Ramos (cell line): ENCODE data around the gene TMEFF2.

ENCODE experiments used
- in situ Hi-C: fragments of 300-500 bp; cut with MboI; formaldehyde crosslinking; loops from one replicate; pipeline ENCODE4 v1.14.3; 2022; ENCODE audit warnings: low sequenced_read_pairs; ENCODE audit not compliant: unreplicated experiment

Gene TMEFF2

DNA sequence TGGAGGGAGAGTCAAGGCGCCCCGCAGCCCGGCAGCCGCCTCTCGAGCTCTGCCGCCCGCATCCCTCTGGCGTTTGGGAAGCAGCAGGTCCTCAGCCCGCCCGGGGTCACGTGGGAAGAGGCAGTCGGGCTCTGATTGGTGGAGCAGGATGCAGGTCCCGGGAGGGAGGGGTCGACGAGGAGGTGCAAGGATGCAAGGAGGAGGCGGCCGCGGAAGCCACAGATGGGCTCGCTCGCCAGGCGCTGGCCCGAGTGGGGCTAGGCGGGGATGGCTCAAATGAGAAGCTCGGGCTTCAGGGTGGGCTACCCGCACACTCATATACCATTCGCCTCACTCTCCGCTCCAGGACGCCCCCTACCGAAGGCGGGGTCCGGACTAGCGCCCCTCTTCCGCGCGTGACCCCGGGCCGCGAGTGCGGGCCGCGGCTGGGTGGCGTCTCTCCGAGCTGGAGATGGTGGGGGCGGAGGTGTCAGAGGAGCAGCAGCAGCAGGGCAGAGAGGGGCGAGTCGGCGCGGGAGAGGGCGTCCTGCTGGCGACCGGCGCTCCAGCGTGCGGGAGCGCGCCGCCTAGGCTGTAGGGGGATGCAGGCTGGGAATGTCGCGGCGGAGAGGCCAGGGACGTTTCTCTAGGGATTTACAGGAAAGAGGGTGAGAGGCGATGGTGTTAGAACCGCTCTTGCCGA lies at the start of gene TMEFF2:
Gene TMEFF2 (minus strand): TSS at position 68 of the 682 bp plus-strand sequence. CDS start 409 bp downstream, outside the sequence.
- in situ Hi-C loops: no loop called here

- in situ Hi-C loops: no loop called here
These were observed 48.8 kb upstream of the TMEFF2 start for GRCh38 chr2:192243488-192243887.

GRCh38 chr2:192236136-192236535 lies 41.4 kb upstream of the TMEFF2 start:
- in situ Hi-C loops: no loop called here

DNA sequence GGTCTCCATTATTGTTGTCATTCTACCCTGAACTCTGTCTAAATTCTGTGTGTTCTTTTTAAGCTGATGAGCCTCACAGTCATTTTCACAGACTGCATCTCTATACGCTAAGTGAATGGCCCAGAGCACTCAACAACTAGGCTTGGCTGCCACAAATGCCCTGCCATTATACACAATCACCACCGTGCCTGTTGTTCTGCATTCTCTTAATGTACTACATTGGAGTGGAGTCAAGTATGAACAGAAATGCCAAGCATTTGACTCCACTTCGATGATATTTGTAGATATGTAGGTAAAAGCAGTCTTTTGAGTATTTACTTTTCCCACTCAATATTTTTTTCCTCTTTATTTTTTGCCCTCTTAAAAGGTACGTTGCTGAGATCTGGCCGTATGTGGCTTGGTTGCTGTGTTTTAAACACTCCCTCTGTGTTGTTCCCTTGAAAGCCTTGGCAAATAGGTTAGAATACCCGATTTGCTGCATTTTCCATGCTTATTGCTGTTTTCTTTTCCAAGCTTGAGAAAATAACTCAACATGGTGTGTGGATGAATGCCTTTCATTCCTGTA lies 36.2 kb upstream of the TMEFF2 start:
- in situ Hi-C loops: no loop called here

DNA sequence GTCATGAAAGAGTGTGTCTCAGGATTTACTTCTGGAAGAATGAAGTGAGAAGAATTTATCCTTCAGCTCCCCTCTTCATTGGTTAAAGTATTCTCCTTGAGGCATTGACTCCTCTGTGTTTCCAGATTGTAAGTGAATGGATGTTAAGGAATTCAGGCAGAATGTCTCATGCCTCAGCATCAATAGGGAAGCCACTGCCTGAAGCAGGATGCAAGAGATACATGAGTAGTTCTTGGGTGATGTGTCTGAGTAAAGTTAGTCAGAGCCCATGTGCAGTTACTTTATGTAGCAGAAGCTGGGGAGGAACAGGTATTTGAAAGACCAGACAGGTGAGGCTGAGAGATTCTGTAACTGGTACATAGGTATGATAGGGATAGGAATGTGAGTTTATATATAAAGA lies 34.0 kb upstream of the TMEFF2 start:
- in situ Hi-C loops: no loop called here

- in situ Hi-C loops: no loop called here
These were observed 24.2 kb upstream of the TMEFF2 start for GRCh38 chr2:192218970-192219369.

DNA sequence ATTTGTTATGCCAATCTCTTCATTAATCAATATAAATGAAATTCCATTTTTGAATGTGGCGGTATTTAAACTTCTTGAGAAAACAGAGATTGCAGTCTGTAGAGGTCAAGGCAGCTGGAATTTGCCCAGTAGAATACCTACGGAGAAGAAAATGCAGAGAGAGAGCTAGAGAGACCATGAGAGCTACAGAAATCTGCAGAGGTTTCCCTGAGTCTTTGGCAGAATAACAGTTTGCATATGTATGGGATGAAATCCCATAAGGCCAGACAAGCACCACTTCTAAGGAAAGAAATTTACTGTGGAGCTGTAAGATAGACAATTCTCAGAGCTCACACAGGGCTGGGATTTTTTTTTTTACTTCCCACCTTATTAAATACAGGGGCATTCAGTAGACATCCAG lies 23.6 kb upstream of the TMEFF2 start:
- in situ Hi-C loops: no loop called here

DNA sequence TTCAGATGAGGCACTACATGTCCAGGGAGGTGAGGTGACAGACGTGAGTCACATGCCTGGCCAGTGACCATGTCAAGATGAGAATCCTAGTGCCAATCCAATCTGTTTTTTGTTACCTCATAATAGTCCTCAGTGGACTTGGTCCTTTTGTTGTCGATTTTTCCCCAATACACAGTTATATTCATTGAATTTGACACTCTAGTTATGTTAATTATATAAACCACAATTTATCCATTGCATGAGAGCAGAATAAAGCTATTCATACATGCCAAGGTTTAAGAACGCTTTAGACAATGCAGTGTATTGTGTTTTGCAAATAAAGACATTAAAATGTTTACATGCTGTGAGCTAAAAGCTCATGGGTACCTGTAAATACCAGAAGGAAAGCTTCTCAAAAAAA lies 21.6 kb upstream of the TMEFF2 start:
- in situ Hi-C loops: no loop called here

DNA sequence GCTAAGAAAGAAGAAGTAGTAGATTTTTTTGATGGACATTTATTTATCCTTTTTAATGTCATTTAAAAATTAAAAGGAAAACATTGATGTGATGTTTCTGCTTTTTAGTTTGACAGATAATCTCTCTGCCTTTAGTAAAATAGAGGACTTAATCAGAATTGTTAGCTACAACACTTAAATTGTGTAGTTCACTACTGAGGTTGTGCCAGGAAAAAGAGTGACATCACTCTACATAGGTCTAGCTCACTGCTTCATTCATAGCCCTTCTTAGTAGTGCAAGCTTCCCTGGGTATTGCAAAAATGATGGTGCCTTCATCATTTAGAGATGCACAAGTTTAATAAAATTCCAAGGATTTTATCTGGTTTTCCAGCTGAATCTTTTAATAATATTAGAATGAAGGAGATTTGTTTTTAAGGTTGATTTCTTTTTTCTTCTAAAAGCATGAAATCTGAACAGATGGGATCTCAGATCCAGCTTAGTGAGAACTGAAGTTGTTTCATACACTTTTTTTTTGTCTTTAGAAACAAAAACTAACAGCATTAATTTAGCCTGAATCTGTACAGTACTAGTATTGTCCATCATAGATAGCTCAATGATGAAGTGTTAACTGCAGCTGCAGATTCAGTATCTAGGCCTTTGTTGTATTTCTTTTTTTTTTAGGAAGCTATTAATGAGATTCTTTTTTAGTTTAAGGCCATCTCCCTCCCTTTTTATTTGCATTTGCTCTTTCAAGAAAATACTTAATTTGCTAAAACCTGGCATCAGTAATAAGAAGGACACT lies 20.6 kb upstream of the TMEFF2 start:
- in situ Hi-C loops: no loop called here

GRCh38 chr2:192208848-192209247 lies 14.1 kb upstream of the TMEFF2 start:
- in situ Hi-C loops: no loop called here

- in situ Hi-C loops: no loop called here
These were observed 11.7 kb upstream of the TMEFF2 start for GRCh38 chr2:192206399-192206798.

- in situ Hi-C loops: no loop called here
These were observed 9.1 kb upstream of the TMEFF2 start for GRCh38 chr2:192203876-192204275.

DNA sequence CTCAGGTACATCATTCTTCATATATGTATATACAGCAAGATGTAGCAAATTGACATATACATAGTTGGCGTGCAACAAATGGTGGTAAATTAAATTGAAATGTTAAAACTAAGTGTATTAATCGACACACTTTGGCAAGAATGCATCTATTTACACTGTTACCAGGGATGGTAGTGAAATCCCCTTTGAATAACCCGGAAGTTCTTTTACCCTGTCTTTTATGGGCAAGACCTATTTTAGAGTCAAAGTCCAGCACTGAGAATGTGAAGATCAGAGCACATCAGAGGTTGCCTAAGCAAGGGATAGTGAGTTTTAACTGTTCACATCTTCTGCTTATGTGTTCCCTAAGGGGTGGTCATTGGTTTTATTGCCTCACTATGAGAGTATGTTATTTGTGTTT lies 7.6 kb upstream of the TMEFF2 start:
- in situ Hi-C loops: no loop called here

DNA sequence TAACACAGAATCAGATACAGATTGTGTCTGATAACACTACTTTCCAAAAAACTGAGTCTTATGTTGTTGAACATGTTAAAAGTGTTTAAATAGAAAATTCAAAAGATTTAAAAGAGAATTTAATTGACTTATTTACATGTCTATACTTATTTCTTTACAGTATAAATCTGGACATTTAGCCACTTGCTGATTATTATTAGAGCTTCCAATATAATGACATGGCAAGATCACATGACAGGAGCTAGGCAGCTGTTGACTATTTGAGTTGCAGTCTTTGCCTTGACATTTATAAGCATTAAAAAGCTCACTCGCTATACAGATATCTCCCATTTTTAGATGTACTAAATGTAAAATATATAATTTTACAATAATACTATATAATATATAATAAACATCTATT lies 6.4 kb upstream of the TMEFF2 start:
- in situ Hi-C loops: no loop called here

GRCh38 chr2:192197357-192197756 lies 2.6 kb upstream of the TMEFF2 start:
- in situ Hi-C loops: no loop called here

GRCh38 chr2:192196421-192197194 lies 1.9 kb upstream of the TMEFF2 start:
- in situ Hi-C loops: no loop called here

- in situ Hi-C loops: no loop called here
These were observed 1.1 kb upstream of the TMEFF2 start for GRCh38 chr2:192195548-192196418.

DNA sequence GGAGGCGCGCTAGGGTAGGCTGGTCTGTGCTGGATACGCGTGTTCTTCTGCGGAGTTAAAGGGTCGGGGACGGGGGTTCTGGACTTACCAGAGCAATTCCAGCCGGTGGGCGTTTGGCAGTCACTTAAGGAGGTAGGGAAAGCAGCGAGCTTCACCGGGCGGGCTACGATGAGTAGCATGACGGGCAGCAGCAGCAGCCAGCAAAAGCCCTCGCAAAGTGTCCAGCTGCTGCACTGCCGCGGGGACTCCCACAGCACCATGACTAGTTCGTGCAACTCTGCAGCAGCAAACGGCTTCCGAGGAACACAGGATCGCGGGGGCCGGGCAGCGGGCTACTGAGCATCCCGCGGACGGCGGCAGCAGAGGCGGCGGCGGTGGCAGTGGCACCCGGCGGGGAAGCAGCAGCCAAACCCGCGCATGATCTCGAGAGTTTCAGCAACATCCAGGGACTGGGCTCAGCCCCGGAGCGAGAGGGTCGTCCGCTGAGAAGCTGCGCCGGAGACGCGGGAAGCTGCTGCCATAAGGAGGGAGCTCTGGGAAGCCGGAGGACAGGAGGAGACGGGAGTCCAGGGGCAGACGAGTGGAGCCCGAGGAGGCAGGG lies 368 bp downstream of the TMEFF2 start:
- in situ Hi-C loops: no loop called here

- in situ Hi-C loops: no loop called here
These were observed 4.3 kb downstream of the TMEFF2 start for GRCh38 chr2:192190474-192190873.
